Epithelial cell of proximal tubule (primary cell): ENCODE measurements around the gene HS3ST5. TPM values are rescaled to one million over a fixed set of nuclear protein-coding genes. Genes with fewer than 3 reads are reported as not detected.
"Not testable (repeated sequence)": the region's sequence is repeated elsewhere in the genome, so short reads cannot be mapped to it uniquely, and the experiment has no call there.

Source experiments
- DNase-seq: peaks from one replicate; pipeline ENCODE4 v3.0.0-alpha.2; 2011; ENCODE audit warnings: low read depth
- H3K4me3 ChIP-seq: 2 replicates; pipeline ENCODE4 v1.5.1; 2011; ENCODE audit warnings: low read depth, mild to moderate bottlenecking, low read length
- total RNA-seq: library from RNA; depleted of rRNA; stranded (reverse); fragments of >200 nt; gene quantifications from 2 replicates; pipeline ENCODE4 v1.2.3, GENCODE V29; 2015
- TF ChIP-seq, protein P1 (sequence below): conservative IDR thresholded peaks from 2 replicates; pipeline ENCODE4 v1.5.1; 2012; ENCODE audit warnings: low read depth, mild to moderate bottlenecking, low read length

Gene HS3ST5
- total RNA-seq, 1 donor from 2014 or later: 0.17 TPM

- TF ChIP-seq, protein P1, sequence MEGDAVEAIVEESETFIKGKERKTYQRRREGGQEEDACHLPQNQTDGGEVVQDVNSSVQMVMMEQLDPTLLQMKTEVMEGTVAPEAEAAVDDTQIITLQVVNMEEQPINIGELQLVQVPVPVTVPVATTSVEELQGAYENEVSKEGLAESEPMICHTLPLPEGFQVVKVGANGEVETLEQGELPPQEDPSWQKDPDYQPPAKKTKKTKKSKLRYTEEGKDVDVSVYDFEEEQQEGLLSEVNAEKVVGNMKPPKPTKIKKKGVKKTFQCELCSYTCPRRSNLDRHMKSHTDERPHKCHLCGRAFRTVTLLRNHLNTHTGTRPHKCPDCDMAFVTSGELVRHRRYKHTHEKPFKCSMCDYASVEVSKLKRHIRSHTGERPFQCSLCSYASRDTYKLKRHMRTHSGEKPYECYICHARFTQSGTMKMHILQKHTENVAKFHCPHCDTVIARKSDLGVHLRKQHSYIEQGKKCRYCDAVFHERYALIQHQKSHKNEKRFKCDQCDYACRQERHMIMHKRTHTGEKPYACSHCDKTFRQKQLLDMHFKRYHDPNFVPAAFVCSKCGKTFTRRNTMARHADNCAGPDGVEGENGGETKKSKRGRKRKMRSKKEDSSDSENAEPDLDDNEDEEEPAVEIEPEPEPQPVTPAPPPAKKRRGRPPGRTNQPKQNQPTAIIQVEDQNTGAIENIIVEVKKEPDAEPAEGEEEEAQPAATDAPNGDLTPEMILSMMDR: no peak
- no peak for DNase-seq
- H3K4me3 ChIP-seq: no peak overlapping the region
Measured at GRCh38 chr6:114158411-114158810, 184.4 kb downstream of the HS3ST5 start.

DNA sequence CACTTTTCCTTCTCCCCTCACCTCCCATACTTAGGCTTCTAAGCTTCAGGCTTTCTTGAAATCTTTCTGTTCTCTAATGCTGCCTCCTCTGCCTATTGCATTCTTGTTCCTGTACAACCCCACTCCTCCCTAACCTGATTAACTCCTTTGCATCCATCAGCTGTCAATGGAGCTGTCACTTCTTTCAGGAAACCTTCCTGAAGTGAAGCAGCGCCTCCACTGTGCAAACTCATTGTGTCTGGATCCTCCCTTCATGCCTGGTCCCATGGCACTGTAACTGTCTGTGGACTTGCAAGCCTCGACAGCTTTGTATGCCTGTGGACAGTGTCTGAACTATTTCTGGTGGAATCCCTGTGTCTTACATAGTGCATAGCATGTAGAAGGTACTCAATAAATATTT lies 185.0 kb downstream of the HS3ST5 start:
- no peak for DNase-seq
- no peak overlapping the region for H3K4me3 ChIP-seq
- TF ChIP-seq, protein P1: no peak

DNA sequence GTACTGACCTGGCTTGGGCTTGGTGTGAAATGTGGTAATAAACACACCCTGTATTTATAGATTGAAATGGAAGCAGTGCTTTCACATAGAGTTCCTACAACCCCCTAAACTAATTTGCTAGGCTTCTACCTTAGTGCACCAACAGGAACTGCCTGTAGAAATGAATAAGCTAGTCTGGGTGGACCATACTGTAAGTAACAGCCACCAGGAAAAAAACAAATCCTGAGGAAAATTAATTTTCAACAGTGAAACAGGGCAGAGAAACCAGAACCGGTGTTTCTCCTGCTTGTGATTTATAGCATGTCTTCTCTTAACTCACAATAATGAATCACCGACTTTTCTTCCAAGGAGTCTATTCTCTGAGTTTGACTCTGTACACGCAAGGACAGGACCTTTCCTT lies 187.1 kb downstream of the HS3ST5 start:
- TF ChIP-seq, protein P1: no peak
- H3K4me3 ChIP-seq: no peak overlapping the region
- DNase-seq: no peak

DNA sequence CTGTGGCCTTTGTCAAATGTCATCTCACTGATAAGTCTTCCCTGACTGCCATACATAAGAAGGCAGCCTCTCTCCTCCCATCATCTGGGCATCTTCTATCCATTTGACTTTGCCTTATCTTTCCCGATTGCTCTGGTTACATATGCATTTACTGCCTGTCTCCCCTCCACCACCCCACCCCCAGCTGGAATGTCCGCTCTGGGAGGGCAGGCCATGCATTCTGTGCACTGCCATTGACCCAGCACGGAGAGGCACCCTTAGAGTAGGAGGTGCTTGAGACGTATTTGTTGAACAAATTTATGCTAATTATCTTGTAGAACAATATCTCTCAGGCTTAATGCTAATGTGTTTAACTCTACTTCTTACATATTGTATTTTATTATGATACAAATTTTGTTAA lies 188.0 kb downstream of the HS3ST5 start:
- TF ChIP-seq, protein P1: no peak
- no peak overlapping the region for H3K4me3 ChIP-seq
- no peak for DNase-seq

DNA sequence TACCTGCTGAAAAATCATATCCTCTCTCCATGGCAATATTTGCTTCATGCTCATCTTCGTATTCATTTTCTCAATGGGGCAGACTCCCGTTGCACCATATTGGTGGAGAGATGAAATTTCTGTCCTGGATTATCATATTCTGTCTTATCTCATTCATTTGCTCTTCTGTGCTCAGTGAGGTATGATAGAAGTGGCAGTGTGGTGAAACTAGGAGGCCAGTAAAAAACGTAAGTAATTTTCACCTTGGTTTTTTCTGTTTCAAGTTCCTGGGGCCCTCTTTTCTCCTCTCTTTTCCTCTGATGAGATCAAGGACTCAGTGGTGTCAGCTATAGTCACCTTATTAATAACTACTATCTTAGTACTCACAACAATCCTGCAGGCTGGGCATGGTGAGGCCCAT lies 189.4 kb downstream of the HS3ST5 start:
- no peak for DNase-seq
- H3K4me3 ChIP-seq: no peak overlapping the region
- TF ChIP-seq, protein P1: no peak

DNA sequence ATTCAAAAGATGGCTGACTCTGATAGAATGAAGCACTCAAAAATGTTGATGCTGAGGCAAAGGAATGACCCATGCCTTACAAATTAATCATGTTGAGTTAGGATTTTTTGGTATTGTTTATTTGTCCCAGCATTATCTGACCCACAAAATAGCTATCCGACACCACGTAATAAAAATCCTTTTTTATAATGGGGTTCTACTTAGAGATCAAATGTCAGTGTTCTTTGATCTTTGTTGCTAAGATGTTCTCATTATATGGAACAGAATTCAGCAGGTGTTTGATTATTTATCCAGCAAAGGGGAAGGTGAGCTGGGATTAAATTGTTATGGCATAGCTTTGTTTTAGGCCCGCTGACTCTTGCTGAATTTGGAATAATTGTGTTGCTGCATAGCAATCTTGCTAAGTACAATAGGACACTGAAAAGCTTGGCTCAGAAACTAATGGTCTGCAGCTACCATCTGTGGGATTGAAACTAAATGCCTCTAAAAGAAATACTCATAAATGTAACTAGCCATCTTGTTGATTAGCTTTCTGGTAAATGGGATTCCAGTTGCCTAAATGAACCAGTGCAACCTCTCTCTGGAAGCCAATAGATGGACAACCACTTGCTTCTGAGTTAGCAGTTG lies 191.6 kb downstream of the HS3ST5 start:
- no peak overlapping the region for H3K4me3 ChIP-seq
- no peak for DNase-seq
- TF ChIP-seq, protein P1: no peak

GRCh38 chr6:114149182-114149581 lies 193.6 kb downstream of the HS3ST5 start:
- not testable (repeated sequence) for H3K4me3 ChIP-seq, DNase-seq
